A549 treated with GW870086 at 1 μM for 4 hours (cell line): ENCODE data around the gene CALCOCO1. TPM values are rescaled to one million over a fixed set of nuclear protein-coding genes. Genes with fewer than 3 reads are reported as not detected.

Source experiments
- total RNA-seq: library from RNA; stranded (reverse); fragments of 200-300 nt; extraction: Qiagen RNA extraction; gene quantifications from 5 replicates; pipeline ENCODE4 v1.2.3, GENCODE V29; 2022; ENCODE audit warnings: low read depth

Gene CALCOCO1
- total RNA-seq = 15.7 to 19.7 TPM (median 18.8 TPM) in 5 replicates

GRCh38 chr12:53727310-53728041 is at the start of gene CALCOCO1:
Gene CALCOCO1, minus strand, starts transcription at chr12:53727452. Its CDS starts 2,210 bp downstream, at chr12:53725242.

GRCh38 chr12:53751336-53752191 is 24.3 kb upstream of the CALCOCO1 start, which contains the start of gene CISTR:
Gene CISTR, minus strand, starts transcription at chr12:53751979.

GRCh38 chr12:53675701-53676607 is 51.3 kb downstream of the CALCOCO1 start, which contains the start of gene ATP5MC2:
Gene ATP5MC2, minus strand, starts transcription at chr12:53676083. Its CDS starts 3,469 bp downstream, at chr12:53672614.

Other genes starting within 250 kb of the CALCOCO1 start
- 9.5 to 15.0 TPM (median 13.3 TPM) in 5 replicates for gene MAP3K12, start 228.0 kb downstream of the CALCOCO1 start, total RNA-seq
- gene TARBP2, start 226.2 kb downstream of the CALCOCO1 start, total RNA-seq = 43.1 to 57.7 TPM (median 51.0 TPM) in 5 replicates
- gene NPFF, start 220.0 kb downstream of the CALCOCO1 start, total RNA-seq = 0.85 TPM in 1 of 5 replicates, not detected in the others
- gene ATF7, start 101.1 kb downstream of the CALCOCO1 start, total RNA-seq = 17.7 to 20.4 TPM (median 18.5 TPM) in 5 replicates
- 626 to 703 TPM (median 647 TPM) in 5 replicates for gene ATP5MC2, start 51.4 kb downstream of the CALCOCO1 start, total RNA-seq
- not detected in 5 replicates for gene CISTR, start 24.5 kb upstream of the CALCOCO1 start, total RNA-seq
- 14.2 to 23.5 TPM (median 16.9 TPM) in 5 replicates for gene HOXC13, start 211.4 kb upstream of the CALCOCO1 start, total RNA-seq
- not detected in 5 replicates for gene HOXC12, start 227.5 kb upstream of the CALCOCO1 start, total RNA-seq
- gene HOXC11, start 245.7 kb upstream of the CALCOCO1 start, total RNA-seq = 0.52 to 0.74 TPM (median 0.58 TPM) in 5 replicates
- gene HOTAIR, start 247.5 kb upstream of the CALCOCO1 start, total RNA-seq = 0.10 to 0.40 TPM (median 0.23 TPM) in 5 replicates